MM.1S (cell line): ENCODE data around the gene AKR1E2.

Source experiments
- CTCF ChIP-seq: fragments of 300-600 bp; sonication (generic); IDR thresholded peaks from 2 replicates; pipeline ENCODE4 v1.5.1; 2016; ENCODE audit warnings: antibody characterized with exemption, low read length, mixed read lengths
- EZH2phosphoT487 ChIP-seq: fragments of 300-600 bp; sonication (generic); IDR thresholded peaks from 2 replicates; pipeline ENCODE4 v1.6.1; 2018; ENCODE audit warnings: antibody characterized with exemption, low read length

- TF ChIP-seq CTCF (no peak), EZH2phosphoT487 (no peak)
Observed at GRCh38 chr10:4819707-4820106, 6.3 kb upstream of the AKR1E2 start.
